Measurements from ENCODE around the gene SLC6A8. TPM values are rescaled to one million over a fixed set of nuclear protein-coding genes. Genes with fewer than 3 reads are reported as not detected.
A peak's percentile ranks its signal among the peaks of the same experiment; 100 is the strongest.

The SLC6A8 gene
- total RNA-seq, 4 donors from 2014 or later = 13.5 to 32.4 (median 26.3) TPM

- no peak for ATAC-seq (ENCODE audit: low FRiP score)
- no peak for DNase-seq (ENCODE audit: low spot score)
- TF ChIP-seq CTCF (IDR thresholded peaks at IDR 0.05) = no peak
Measured at GRCh38 chrX:153706799-153707198, 19.1 kb downstream of the SLC6A8 start.

GRCh38 chrX:153707406-153707805 is 19.7 kb downstream of the SLC6A8 start:
- DNase-seq (ENCODE audit: low spot score) (no peak), ATAC-seq (ENCODE audit: low FRiP score) (no peak)
- no peak for TF ChIP-seq CTCF (IDR thresholded peaks at IDR 0.05)

GRCh38 chrX:153708415-153708814 is 20.7 kb downstream of the SLC6A8 start:
- ATAC-seq (ENCODE audit: low FRiP score) (peak; percentile 41), DNase-seq (ENCODE audit: low spot score) (no peak)
- no peak for TF ChIP-seq CTCF (IDR thresholded peaks at IDR 0.05)

GRCh38 chrX:153709726-153710674 is 22.3 kb downstream of the SLC6A8 start:
- DNase-seq (ENCODE audit: low spot score) (no peak), ATAC-seq (ENCODE audit: low FRiP score) (no peak)
- no peak for TF ChIP-seq CTCF (IDR thresholded peaks at IDR 0.05)

- ATAC-seq (ENCODE audit: low FRiP score) = no peak
Measured at GRCh38 chrX:153714256-153714655, 26.5 kb downstream of the SLC6A8 start.

GRCh38 chrX:153717445-153717844 is 29.7 kb downstream of the SLC6A8 start:
- no peak for TF ChIP-seq CTCF (IDR thresholded peaks at IDR 0.05)
- DNase-seq (ENCODE audit: low spot score) (no peak), ATAC-seq (ENCODE audit: low FRiP score) (no peak)

More at GRCh38 chrX:153714256-153714655, 26.5 kb downstream of the SLC6A8 start:
- DNase-seq (ENCODE audit: low spot score) = no peak
- no peak for TF ChIP-seq CTCF (IDR thresholded peaks at IDR 0.05)

GRCh38 chrX:153719238-153719637 is 31.5 kb downstream of the SLC6A8 start:
- TF ChIP-seq CTCF (IDR thresholded peaks at IDR 0.05) = no peak
- DNase-seq (ENCODE audit: low spot score) = no peak
- ATAC-seq (ENCODE audit: low FRiP score) = no peak
